Gastroesophageal sphincter (tissue), 4 donors: Measurements from ENCODE around the gene PTPRJ. TPM values are rescaled to one million over a fixed set of nuclear protein-coding genes. Genes with fewer than 3 reads are reported as not detected.

Experiments used
- ATAC-seq: fragments of 150-250 bp; one replicate; pipeline ENCODE4 v1.9.1; 2016; ENCODE audit warnings: mild to moderate bottlenecking, moderate library complexity
- H3K27ac ChIP-seq, 4 donors: fragments of 200-600 bp; sonication (generic) in 3 of 4; 1 replicate in 3 of 4; 2 replicates in 1 of 4; pipeline ENCODE4 v1.5.1; 2016 to 2019
- H3K27me3 ChIP-seq: fragments of 200-600 bp; sonication (generic); one replicate; pipeline ENCODE4 v1.5.1; 2019
- H3K36me3 ChIP-seq, 2 donors: fragments of 200-600 bp; sonication (generic); one replicate each; pipeline ENCODE4 v1.5.1; 2019; ENCODE audit warnings: control low read depth in 1 of 2
- H3K4me1 ChIP-seq, 3 donors: fragments of 200-600 bp; sonication (generic); 1 replicate in 2 of 3; 2 replicates in 1 of 3; pipeline ENCODE4 v1.5.1; 2016 to 2019; ENCODE audit warnings: control low read depth in 2 of 3
- H3K4me3 ChIP-seq, 2 donors: fragments of 200-600 bp; sonication (generic); one replicate each; pipeline ENCODE4 v1.5.1; 2019; ENCODE audit warnings: mild to moderate bottlenecking in 1 of 2, moderate library complexity in 1 of 2
- H3K9me3 ChIP-seq, 3 donors: fragments of 200-600 bp; sonication (generic); one replicate each; pipeline ENCODE4 v1.5.1; 2017 to 2019; ENCODE audit warnings: control low read depth in 2 of 3
- CTCF ChIP-seq, 4 experiments: fragments of 200-600 bp in 2 of 4; fragments of 450-650 bp in 2 of 4; sonication (generic) in 1 of 4; IDR thresholded peaks; one replicate each; pipeline ENCODE4 v1.5.1; 2017 to 2019; ENCODE audit warnings: antibody characterized with exemption in 4 of 4, mild to moderate bottlenecking in 2 of 4, moderate library complexity in 2 of 4
- EP300 ChIP-seq: sonication (generic); formaldehyde crosslinking; IDR thresholded peaks from one replicate; pipeline ENCODE4 v1.6.1; 2017; ENCODE audit warnings: antibody characterized with exemption, mild to moderate bottlenecking
- POLR2A ChIP-seq, 2 donors: fragments of 450-650 bp; IDR thresholded peaks; one replicate each; pipeline ENCODE4 v1.6.1; 2017; ENCODE audit warnings: antibody characterized with exemption in 2 of 2, mild to moderate bottlenecking in 2 of 2, moderate library complexity in 1 of 2
- POLR2AphosphoS5 ChIP-seq: sonication (generic); formaldehyde crosslinking; IDR thresholded peaks from one replicate; pipeline ENCODE4 v1.6.1; 2017; ENCODE audit warnings: antibody characterized with exemption
- WGBS, 2 donors: methylation state at CpG; one replicate each; pipeline ENCODE4 v1.1.5; 2018; ENCODE audit warnings: low coverage in 1 of 2; 5-methylcytosine and 5-hydroxymethylcytosine counted together
- total RNA-seq, 4 donors: library from RNA; depleted of rRNA; stranded (reverse); fragments of >200 nt; gene quantifications; one replicate each; pipeline ENCODE4 v1.1.0, GENCODE V29; 2016

The PTPRJ gene
- total RNA-seq, 4 donors from 2014 or later: 5.4 to 13.5 (median 10.5) TPM

- no peaks in the 10 kb centered on the region for H3K36me3 ChIP-seq
- H3K9me3 ChIP-seq: no peaks in the 10 kb centered on the region
- H3K27ac ChIP-seq: peak overlapping the region in 3 of 4 donors; percentile 9 to 53 (median 10)
- WGBS, 2 donors: 83 to 85% methylated on average over 5 to 11 of the region's 12 CpGs
- ATAC-seq: no peak
- H3K4me3 ChIP-seq: no peak overlapping the region
- TF ChIP-seq POLR2A (IDR thresholded peaks at IDR 0.05) (no peak), EP300 (no peak), CTCF (IDR thresholded peaks at IDR 0.05) (no peak), POLR2AphosphoS5 (no peak)
- peaks cover 0 to 12% (median 4%) of the 10 kb centered on the region in 3 donors for H3K4me1 ChIP-seq
- H3K27me3 ChIP-seq: peaks cover 6% of the 10 kb centered on the region
Measured at GRCh38 chr11:48103621-48104567, 123.5 kb downstream of the PTPRJ start.

- Histone ChIP-seq H3K36me3 (no peaks in the 10 kb centered on the region), H3K9me3 (no peaks in the 10 kb centered on the region), H3K4me1 (peaks cover 0 to 18% (median 5%) of the 10 kb centered on the region in 3 donors), H3K4me3 (no peak overlapping the region), H3K27ac (no peak overlapping the region), H3K27me3 (peaks cover 6% of the 10 kb centered on the region)
- 100% methylated on average over 1 of the region's 3 CpGs; no CpG with 5 or more reads in 1 of the 2 donors for WGBS, 2 donors
- no peak for ATAC-seq
- TF ChIP-seq POLR2A (IDR thresholded peaks at IDR 0.05): no peak
- TF ChIP-seq POLR2AphosphoS5: no peak
- no peak for TF ChIP-seq EP300
- TF ChIP-seq CTCF (IDR thresholded peaks at IDR 0.05): no peak
Measured at GRCh38 chr11:48104568-48104924, 124.2 kb downstream of the PTPRJ start.

GRCh38 chr11:48105096-48105990 is 125.0 kb downstream of the PTPRJ start:
- Histone ChIP-seq H3K4me1 (peaks cover 0 to 26% (median 7%) of the 10 kb centered on the region in 3 donors), H3K27ac (no peak overlapping the region), H3K36me3 (no peaks in the 10 kb centered on the region), H3K4me3 (no peak overlapping the region), H3K27me3 (no peaks in the 10 kb centered on the region), H3K9me3 (no peaks in the 10 kb centered on the region)
- TF ChIP-seq POLR2AphosphoS5 (no peak), POLR2A (IDR thresholded peaks at IDR 0.05) (no peak), CTCF (IDR thresholded peaks at IDR 0.05) (no peak), EP300 (no peak)
- 89 to 96% methylated on average over 3 to 4 of the region's 10 CpGs for WGBS, 2 donors
- ATAC-seq: no peak

- no peak for ATAC-seq
- TF ChIP-seq EP300 (no peak), CTCF (IDR thresholded peaks at IDR 0.05) (no peak), POLR2AphosphoS5 (no peak), POLR2A (IDR thresholded peaks at IDR 0.05) (no peak)
- WGBS, 2 donors: 79 to 84% methylated on average over 2 to 6 of the region's 6 CpGs
- Histone ChIP-seq H3K27me3 (no peaks in the 10 kb centered on the region), H3K27ac (no peak overlapping the region), H3K36me3 (no peaks in the 10 kb centered on the region), H3K4me3 (no peak overlapping the region), H3K9me3 (no peaks in the 10 kb centered on the region), H3K4me1 (peaks cover 0 to 26% (median 7%) of the 10 kb centered on the region in 3 donors)
Measured at GRCh38 chr11:48106166-48106565, 125.8 kb downstream of the PTPRJ start.
